ENCODE measurements around the gene TMEM117.

Gene TMEM117

GRCh38 chr12:43835656-43836474 lies at the start of gene TMEM117:
Gene TMEM117, plus strand, starts transcription at chr12:43836081.
- Histone ChIP-seq H3K36me3 (ENCODE audit: insufficient read depth) (no peaks in the 10 kb centered on the region), H3K27ac (peak within 1 kb of the TSS; percentile 92), H3K4me2 (peak within 1 kb of the TSS; percentile 51), H3K27me3 (ENCODE audit: insufficient read depth, low read depth) (no peaks in the 10 kb centered on the region), H2AFZ (ENCODE audit: low read depth) (peak within 1 kb of the TSS; percentile 74), H3K4me3 (IDR thresholded peaks at IDR 0.05; ENCODE audit: insufficient read depth, low read depth, low read length) (no peak within 1 kb of the TSS), H3K4me1 (ENCODE audit: low read depth, poor library complexity, severe bottlenecking) (peaks cover 20% of the 10 kb centered on the region), H3K9ac (peak within 1 kb of the TSS; percentile 96), H4K20me1 (ENCODE audit: insufficient read depth) (no peaks in the 10 kb centered on the region), H3K79me2 (ENCODE audit: insufficient read depth, low read depth) (no peaks in the 10 kb centered on the region; the same call in 1 of the 2 replicates)
- TF ChIP-seq CTCF (conservative IDR thresholded peaks at IDR 0.05; ENCODE audit: low read depth, low read length) = no peak

GRCh38 chr12:43786899-43787693 lies 48.8 kb upstream of the TMEM117 start:
- Histone ChIP-seq H3K27me3 (ENCODE audit: insufficient read depth, low read depth) (no peaks in the 10 kb centered on the region), H2AFZ (ENCODE audit: low read depth) (no peak overlapping the region), H4K20me1 (ENCODE audit: insufficient read depth) (no peaks in the 10 kb centered on the region), H3K4me3 (IDR thresholded peaks at IDR 0.05; ENCODE audit: insufficient read depth, low read depth, low read length) (no peak overlapping the region), H3K36me3 (ENCODE audit: insufficient read depth) (no peaks in the 10 kb centered on the region), H3K4me2 (no peak overlapping the region), H3K27ac (no peak overlapping the region), H3K4me1 (ENCODE audit: low read depth, poor library complexity, severe bottlenecking) (peaks cover 8% of the 10 kb centered on the region), H3K9ac (no peak overlapping the region), H3K79me2 (ENCODE audit: insufficient read depth, low read depth) (no peaks in the 10 kb centered on the region)
- no peak for TF ChIP-seq CTCF (conservative IDR thresholded peaks at IDR 0.05; ENCODE audit: low read depth, low read length)

GRCh38 chr12:43789941-43790340 lies 45.9 kb upstream of the TMEM117 start:
- H3K4me1 ChIP-seq (ENCODE audit: low read depth, poor library complexity, severe bottlenecking) = peaks cover 8% of the 10 kb centered on the region
- H3K27me3 ChIP-seq (ENCODE audit: insufficient read depth, low read depth) = no peaks in the 10 kb centered on the region
- H3K9ac ChIP-seq = no peak overlapping the region
- no peak for TF ChIP-seq CTCF (conservative IDR thresholded peaks at IDR 0.05; ENCODE audit: low read depth, low read length)
- no peaks in the 10 kb centered on the region for H3K79me2 ChIP-seq (ENCODE audit: insufficient read depth, low read depth)
- no peaks in the 10 kb centered on the region for H4K20me1 ChIP-seq (ENCODE audit: insufficient read depth)
- no peak overlapping the region for H3K4me3 ChIP-seq (IDR thresholded peaks at IDR 0.05; ENCODE audit: insufficient read depth, low read depth, low read length)
- H3K27ac ChIP-seq = no peak overlapping the region
- no peaks in the 10 kb centered on the region for H3K36me3 ChIP-seq (ENCODE audit: insufficient read depth)
- H3K4me2 ChIP-seq = no peak overlapping the region
- H2AFZ ChIP-seq (ENCODE audit: low read depth) = no peak overlapping the region

- Histone ChIP-seq H2AFZ (ENCODE audit: low read depth) (no peak overlapping the region), H3K79me2 (ENCODE audit: insufficient read depth, low read depth) (no peaks in the 10 kb centered on the region), H3K4me2 (no peak overlapping the region), H3K27ac (no peak overlapping the region), H3K4me3 (IDR thresholded peaks at IDR 0.05; ENCODE audit: insufficient read depth, low read depth, low read length) (no peak overlapping the region), H3K27me3 (ENCODE audit: insufficient read depth, low read depth) (no peaks in the 10 kb centered on the region), H4K20me1 (ENCODE audit: insufficient read depth) (no peaks in the 10 kb centered on the region; the same call in 1 of the 2 replicates), H3K36me3 (ENCODE audit: insufficient read depth) (peaks cover 14% of the 10 kb centered on the region; the same call in 1 of the 2 replicates), H3K4me1 (ENCODE audit: low read depth, poor library complexity, severe bottlenecking) (peaks cover 4% of the 10 kb centered on the region), H3K9ac (no peak overlapping the region)
- TF ChIP-seq CTCF (conservative IDR thresholded peaks at IDR 0.05; ENCODE audit: low read depth, low read length) = no peak
These were observed 40.1 kb upstream of the TMEM117 start for GRCh38 chr12:43795716-43796280.
